Left cardiac atrium (tissue), 4 donors: ENCODE results near the gene NPC1L1. TPM values are rescaled to one million over a fixed set of nuclear protein-coding genes. Genes with fewer than 3 reads are reported as not detected.
"Not testable (repeated sequence)": the region's sequence is repeated elsewhere in the genome, so short reads cannot be mapped to it uniquely, and the experiment has no call there.

Experiments
- ATAC-seq, 2 donors: fragments of 200-7000 bp; cut with Tn5 transposase; one replicate each; pipeline ENCODE4 v1.9.1; 2020; ENCODE audit warnings: mild to moderate bottlenecking in 2 of 2, moderate library complexity in 2 of 2
- DNase-seq: peaks from one replicate; pipeline ENCODE4 v3.0.0-alpha.2; 2020
- intact Hi-C, 2 donors: fragments of 100-400 bp; cut with DNase I; formaldehyde crosslinking; loops; one replicate each; pipeline versions ENCODE4 v1.14.1 to v1.15.1; 2022 to 2023
- total RNA-seq, 2 donors: library from RNA; stranded (reverse); fragmentation: NEBNext Ultra II Directional; extraction: Animal tissue kit (Norgen Biotek cat#: 25700); gene quantifications; one replicate each; pipeline ENCODE4 v1.2.1, GENCODE V29; 2021
- donor health status: DM: no; HTN: yes; CAD: no.
- donor health status: DM: no; HTN: yes; CAD: no; lungs with severe emphysema.
- donor health status: DM: yes; HTN: yes; CAD: no.
- donor health status: Dilated cardiomyopathy.

The NPC1L1 gene
- total RNA-seq, 2 donors from 2014 or later, result 0.09 to 0.10 TPM

- ATAC-seq (peak; percentile 10 to 12), DNase-seq (no peak)
- intact Hi-C loops, result loop anchor here (10.0 kb wide), 4 partner anchors 71 to 351 kb away; partner anchors contain the start of gene NUDCD3 (in 1 of the 2)
Observed at GRCh38 chr7:44565795-44566559, 24.8 kb upstream of the NPC1L1 start.

GRCh38 chr7:44565097-44565794 lies 24.1 kb upstream of the NPC1L1 start:
- intact Hi-C loops, result loop anchor here (10.0 kb wide), 4 partner anchors 70 to 350 kb away; partner anchors contain the start of gene NUDCD3 (in 1 of the 2)
- ATAC-seq, result peak; percentile 72 to 82
- DNase-seq, result peak; percentile 64

- ATAC-seq, result no peak
- intact Hi-C loops, result loop anchor here (10.0 kb wide), 4 partner anchors 70 to 350 kb away; partner anchors contain the start of gene NUDCD3 (in 1 of the 2)
- DNase-seq, result no peak
Observed at GRCh38 chr7:44564606-44565005, 23.5 kb upstream of the NPC1L1 start.

- peak in 1 of 2 donors; percentile 65 for ATAC-seq
- intact Hi-C loops, result loop anchor here (10.0 kb wide), 4 partner anchors 68 to 348 kb away; partner anchors contain the start of gene NUDCD3 (in 1 of the 2)
Observed at GRCh38 chr7:44563171-44563679, 22.1 kb upstream of the NPC1L1 start.

GRCh38 chr7:44562622-44562962 lies 21.5 kb upstream of the NPC1L1 start:
- not testable (repeated sequence) for ATAC-seq, DNase-seq
- intact Hi-C loops, result loop anchor here (10.0 kb wide), 4 partner anchors 68 to 348 kb away; partner anchors contain the start of gene NUDCD3 (in 1 of the 2)

More at GRCh38 chr7:44563171-44563679, 22.1 kb upstream of the NPC1L1 start:
- DNase-seq, result no peak

GRCh38 chr7:44561962-44562621 lies 21.0 kb upstream of the NPC1L1 start:
- intact Hi-C loops, result loop anchor here (10.0 kb wide), 4 partner anchors 67 to 347 kb away; partner anchors contain the start of gene NUDCD3 (in 1 of the 2)

GRCh38 chr7:44561481-44561880 lies 20.4 kb upstream of the NPC1L1 start:
- intact Hi-C loops, result loop anchor here (10.0 kb wide), 4 partner anchors 67 to 347 kb away; partner anchors contain the start of gene NUDCD3 (in 1 of the 2)
- ATAC-seq (no peak), DNase-seq (no peak)

More at GRCh38 chr7:44561962-44562621, 21.0 kb upstream of the NPC1L1 start:
- no peak for DNase-seq
- ATAC-seq, result no peak

GRCh38 chr7:44559485-44559884 lies 18.4 kb upstream of the NPC1L1 start:
- DNase-seq (no peak), ATAC-seq (peak in 1 of 2 donors; percentile 53)
- intact Hi-C loops, result no loop called here

GRCh38 chr7:44557485-44557884 lies 16.4 kb upstream of the NPC1L1 start:
- no peak for ATAC-seq
- intact Hi-C loops, result no loop called here

GRCh38 chr7:44555350-44555749 lies 14.2 kb upstream of the NPC1L1 start:
- ATAC-seq, result no peak
- no peak for DNase-seq

More at GRCh38 chr7:44557485-44557884, 16.4 kb upstream of the NPC1L1 start:
- no peak for DNase-seq

GRCh38 chr7:44552473-44553005 lies 11.4 kb upstream of the NPC1L1 start:
- ATAC-seq, intact Hi-C loops, DNase-seq: not testable (repeated sequence)

More at GRCh38 chr7:44555350-44555749, 14.2 kb upstream of the NPC1L1 start:
- intact Hi-C loops, result no loop called here

GRCh38 chr7:44549457-44549856 lies 8.3 kb upstream of the NPC1L1 start:
- DNase-seq (no peak), ATAC-seq (no peak)
- intact Hi-C loops, result no loop called here

- intact Hi-C loops, result no loop called here
- ATAC-seq, result no peak
- DNase-seq, result no peak
Observed at GRCh38 chr7:44548893-44549292, 7.8 kb upstream of the NPC1L1 start.

GRCh38 chr7:44547536-44548231 lies 6.6 kb upstream of the NPC1L1 start:
- ATAC-seq (no peak), DNase-seq (no peak)
- intact Hi-C loops, result no loop called here

GRCh38 chr7:44541876-44542610 lies 913 bp upstream of the NPC1L1 start:
- intact Hi-C loops, result no loop called here
- ATAC-seq, result no peak

GRCh38 chr7:44540592-44541027 lies 520 bp downstream of the NPC1L1 start:
- no peak for DNase-seq
- intact Hi-C loops, result no loop called here
- ATAC-seq, result no peak

More at GRCh38 chr7:44541876-44542610, 913 bp upstream of the NPC1L1 start:
- no peak for DNase-seq
